Neural cell (in vitro differentiated cells): ENCODE data around the gene ZNF33B. TPM values are rescaled to one million over a fixed set of nuclear protein-coding genes. Genes with fewer than 3 reads are reported as not detected.
"Not testable (repeated sequence)": the region's sequence is repeated elsewhere in the genome, so short reads cannot be mapped to it uniquely, and the experiment has no call there.

Experiments
- H2AFZ ChIP-seq: fragments of 200-600, 300-800 bp; sonication (generic), shearing (Covaris generic); 2 replicates; pipeline ENCODE4 v1.6.0; 2014; ENCODE audit warnings: low read depth, mild to moderate bottlenecking, antibody characterized with exemption, low read length, moderate library complexity
- H3F3A ChIP-seq: fragments of 200-600 bp; shearing (Covaris generic); 2 replicates; pipeline ENCODE4 v1.6.1; 2016; ENCODE audit warnings: mild to moderate bottlenecking, moderate library complexity, mixed read lengths, antibody characterized with exemption, low read length; ENCODE audit not compliant: insufficient read depth, poor library complexity, severe bottlenecking
- H3K27ac ChIP-seq: fragments of 200-600, 300-800 bp; sonication (generic), shearing (Covaris generic); 2 replicates; pipeline ENCODE4 v1.5.1; 2014; ENCODE audit warnings: mild to moderate bottlenecking, low read length, moderate library complexity
- H3K27me3 ChIP-seq: fragments of 300-800, 200-600 bp; sonication (generic), shearing (Covaris generic); 2 replicates; pipeline ENCODE4 v1.6.0; 2014; ENCODE audit warnings: mild to moderate bottlenecking, low read depth, low read length, moderate library complexity; ENCODE audit not compliant: insufficient read depth
- H3K36me3 ChIP-seq: fragments of 300-800, 200-600 bp; sonication (generic), shearing (Covaris generic); 2 replicates; pipeline ENCODE4 v1.5.1; 2014; ENCODE audit warnings: mild to moderate bottlenecking, antibody characterized with exemption, low read length, moderate library complexity; ENCODE audit not compliant: insufficient read depth
- H3K4me2 ChIP-seq: fragments of 300-800, 200-600 bp; sonication (generic), shearing (Covaris generic); 2 replicates; pipeline ENCODE4 v1.6.0; 2014; ENCODE audit warnings: mild to moderate bottlenecking, low read length
- H3K4me3 ChIP-seq: fragments of 300-800, 200-600 bp; sonication (generic), shearing (Covaris generic); 2 replicates; pipeline ENCODE4 v1.5.1; 2014; ENCODE audit warnings: mild to moderate bottlenecking, low read length, moderate library complexity
- H3K79me2 ChIP-seq: fragments of 200-600 bp; shearing (Covaris generic); replicated peaks from 2 replicates; pipeline ENCODE4 v1.6.0; 2014; ENCODE audit warnings: mild to moderate bottlenecking, low read length, moderate library complexity; ENCODE audit not compliant: insufficient read depth
- H3K9ac ChIP-seq: fragments of 300-800, 200-600 bp; sonication (generic), shearing (Covaris generic); 2 replicates; pipeline ENCODE4 v1.6.1; 2016; ENCODE audit warnings: mild to moderate bottlenecking, low read length, mixed read lengths
- H3K9me2 ChIP-seq: fragments of 200-600 bp; shearing (Covaris generic); 2 replicates; pipeline ENCODE4 v1.6.1; 2016; ENCODE audit warnings: mild to moderate bottlenecking, low read length, mixed read lengths; ENCODE audit not compliant: insufficient read depth
- H3K9me3 ChIP-seq: fragments of 200-600, 300-800 bp; sonication (generic), shearing (Covaris generic); 2 replicates; pipeline ENCODE4 v1.6.1; 2016; ENCODE audit warnings: mild to moderate bottlenecking, mixed run types, low read length, moderate library complexity, mixed read lengths
- H4K20me1 ChIP-seq: fragments of 200-600 bp; shearing (Covaris generic); 2 replicates; pipeline ENCODE4 v1.6.1; 2016; ENCODE audit warnings: mild to moderate bottlenecking, mixed run types; ENCODE audit not compliant: insufficient read depth
- CTCF ChIP-seq: fragments of 450-650 bp; IDR thresholded peaks from 2 replicates; pipeline ENCODE4 v1.5.1; 2014; ENCODE audit warnings: antibody characterized with exemption, mild to moderate bottlenecking, moderate library complexity; ENCODE audit not compliant: poor library complexity, severe bottlenecking
- EP300 ChIP-seq: fragments of 450-650 bp; conservative IDR thresholded peaks from 2 replicates; pipeline ENCODE4 v1.6.1; 2014; ENCODE audit warnings: antibody characterized with exemption, mild to moderate bottlenecking, moderate library complexity; ENCODE audit not compliant: poor library complexity, severe bottlenecking
- EZH2 ChIP-seq: fragments of 200-600, 300-800 bp; shearing (Covaris generic), sonication (generic); IDR thresholded peaks from 2 replicates; pipeline ENCODE4 v1.6.1; 2014; ENCODE audit warnings: antibody characterized with exemption, low read length, borderline replicate concordance, mild to moderate bottlenecking; ENCODE audit not compliant: insufficient read depth, poor library complexity, severe bottlenecking
- MXI1 ChIP-seq: fragments of 450-650 bp; conservative IDR thresholded peaks from 2 replicates; pipeline ENCODE4 v1.6.1; 2014; ENCODE audit warnings: antibody characterized with exemption, mild to moderate bottlenecking; ENCODE audit not compliant: poor library complexity, severe bottlenecking
- POLR2AphosphoS5 ChIP-seq: IDR thresholded peaks from 2 replicates; pipeline ENCODE4 v1.6.1; 2012
- RAD21 ChIP-seq: fragments of 450-650 bp; conservative IDR thresholded peaks from 2 replicates; pipeline ENCODE4 v1.6.1; 2014; ENCODE audit warnings: antibody characterized with exemption, mild to moderate bottlenecking, moderate library complexity
- REST ChIP-seq: IDR thresholded peaks from 2 replicates; pipeline ENCODE4 v1.6.1; 2012; ENCODE audit warnings: borderline replicate concordance
- SMC3 ChIP-seq: fragments of 450-650 bp; conservative IDR thresholded peaks from 2 replicates; pipeline ENCODE4 v1.6.1; 2014; ENCODE audit warnings: antibody characterized with exemption, mild to moderate bottlenecking, moderate library complexity; ENCODE audit not compliant: poor library complexity
- TAF1 ChIP-seq: IDR thresholded peaks from 2 replicates; pipeline ENCODE4 v1.6.1; 2012; ENCODE audit warnings: low read depth
- polyA plus RNA-seq: library from polyadenylated mRNA; depleted of rRNA; stranded (reverse); fragments of >200 nt; gene quantifications from 2 replicates; pipeline ENCODE4 v1.2.3, GENCODE V29; 2014

ZNF33B gene
- polyA plus RNA-seq, 1 donor from 2014 or later, result 50.0 TPM

- Histone ChIP-seq H3K4me3 (peak overlapping the region; percentile 91), H2AFZ (peak overlapping the region; percentile 81)
- not testable (repeated sequence) for H3K4me2 ChIP-seq, H3K27me3 ChIP-seq, H3K9me3 ChIP-seq, H3K36me3 ChIP-seq, H3K9me2 ChIP-seq, H3F3A ChIP-seq, H4K20me1 ChIP-seq, H3K79me2 ChIP-seq, H3K27ac ChIP-seq, H3K9ac ChIP-seq
These were observed 84.8 kb downstream of the ZNF33B start for GRCh38 chr10:42553576-42553975.

GRCh38 chr10:42553064-42553407, 85.3 kb downstream of the ZNF33B start:
- Histone ChIP-seq H3K9me2 (no peaks in the 10 kb centered on the region), H3K9ac (peak overlapping the region; percentile 41), H3K36me3 (no peaks in the 10 kb centered on the region), H3K27me3 (no peaks in the 10 kb centered on the region), H3K9me3 (no peaks in the 10 kb centered on the region), H4K20me1 (no peaks in the 10 kb centered on the region), H3K79me2 (no peaks in the 10 kb centered on the region), H3K4me3 (peak overlapping the region; percentile 91), H2AFZ (peak overlapping the region; percentile 81), H3K4me2 (no peak overlapping the region), H3K27ac (no peak overlapping the region), H3F3A (no peaks in the 10 kb centered on the region)
- TF ChIP-seq REST (no peak), POLR2AphosphoS5 (no peak), EZH2 (no peak), RAD21 (no peak), TAF1 (no peak)

- H3K79me2 ChIP-seq, result no peaks in the 10 kb centered on the region
- H4K20me1 ChIP-seq, result no peaks in the 10 kb centered on the region
- TF ChIP-seq CTCF, result no peak
- TF ChIP-seq EZH2, result no peak
- peak; percentile 30 for TF ChIP-seq TAF1
- no peak for TF ChIP-seq REST
- TF ChIP-seq SMC3, result no peak
- TF ChIP-seq MXI1, result peak; percentile 76
- TF ChIP-seq EP300, result peak; percentile 25
- peak; percentile 67 for TF ChIP-seq POLR2AphosphoS5
- no peak for TF ChIP-seq RAD21
- no peaks in the 10 kb centered on the region for H3K9me3 ChIP-seq
- H3K4me2 ChIP-seq, result peak overlapping the region; percentile 67
- peak overlapping the region; percentile 60 for H3K27ac ChIP-seq
- H3K9ac ChIP-seq, result peak overlapping the region; percentile 70
- H3K36me3 ChIP-seq, result no peaks in the 10 kb centered on the region
- H3F3A ChIP-seq, result no peaks in the 10 kb centered on the region
- H3K4me3 ChIP-seq, result peak overlapping the region; percentile 91
- H3K9me2 ChIP-seq, result no peaks in the 10 kb centered on the region
- H2AFZ ChIP-seq, result peak overlapping the region; percentile 88
- no peaks in the 10 kb centered on the region for H3K27me3 ChIP-seq
These were observed 85.9 kb downstream of the ZNF33B start for GRCh38 chr10:42552188-42553063.
